ENCODE measurements around the gene OPN1LW. TPM values are rescaled to one million over a fixed set of nuclear protein-coding genes. Genes with fewer than 3 reads are reported as not detected.

Gene OPN1LW
- total RNA-seq, 1 donor from 2014 or later, result not detected

Other genes with a start within 250 kb of the OPN1LW start
- not detected in 2 replicates for gene AVPR2, start 239.6 kb upstream of the OPN1LW start, total RNA-seq
- 2.9 and 24.2 TPM in 2 replicates for gene ARHGAP4, start 218.0 kb upstream of the OPN1LW start, total RNA-seq
- 144 and 194 TPM in 2 replicates for gene NAA10, start 209.2 kb upstream of the OPN1LW start, total RNA-seq
- 19.0 and 23.7 TPM in 2 replicates for gene RENBP, start 199.6 kb upstream of the OPN1LW start, total RNA-seq
- 54.4 and 91.0 TPM in 2 replicates for gene HCFC1, start 172.4 kb upstream of the OPN1LW start, total RNA-seq
- 3.3 and 6.7 TPM in 2 replicates for gene TMEM187, start 171.5 kb upstream of the OPN1LW start, total RNA-seq
- 106 and 116 TPM in 2 replicates for gene IRAK1, start 124.3 kb upstream of the OPN1LW start, total RNA-seq
- gene MECP2, start 46.5 kb upstream of the OPN1LW start, total RNA-seq, result 28.8 and 45.2 TPM in 2 replicates
- gene OPN1MW, start 38.4 kb downstream of the OPN1LW start, total RNA-seq, result not detected in 2 replicates
- gene OPN1MW2, start 75.5 kb downstream of the OPN1LW start, total RNA-seq, result not detected in 2 replicates
- not detected in 2 replicates for gene OPN1MW3, start 113.3 kb downstream of the OPN1LW start, total RNA-seq
- gene TEX28, start 150.9 kb downstream of the OPN1LW start, total RNA-seq, result not detected in 2 replicates
- not detected in 2 replicates for gene TKTL1, start 151.6 kb downstream of the OPN1LW start, total RNA-seq
- gene FLNA, start 230.4 kb downstream of the OPN1LW start, total RNA-seq, result 2,158 and 2,243 TPM in 2 replicates
- 61.2 and 64.1 TPM in 2 replicates for gene EMD, start 235.1 kb downstream of the OPN1LW start, total RNA-seq